CD4-positive, alpha-beta memory T cell (primary cell): ENCODE measurements around the gene CRIM1. TPM values are rescaled to one million over a fixed set of nuclear protein-coding genes. Genes with fewer than 3 reads are reported as not detected.
"Not testable (repeated sequence)": the region's sequence is repeated elsewhere in the genome, so short reads cannot be mapped to it uniquely, and the experiment has no call there.

ENCODE experiments used
- CTCF ChIA-PET: fragments of 350-600 bp; sonication (Branson Sonifier 250); formaldehyde crosslinking; loops from one replicate; lab custom pipeline; 2021; ENCODE audit warnings: inconsistent platforms; ENCODE audit not compliant: partially characterized antibody; lab: Charles Lee
- POLR2A ChIA-PET: fragments of 350-600 bp; sonication (Branson Sonifier 250); formaldehyde crosslinking; loops from one replicate; lab custom pipeline; 2021; ENCODE audit not compliant: partially characterized antibody; lab: Charles Lee
- DNase-seq, 5 donors: peaks; one replicate each; pipeline versions ENCODE4 v3.0.0 to v3.0.0-alpha.2; 2020 to 2022; ENCODE audit warnings: mixed read lengths in 1 of 5
- H3K27ac ChIP-seq: one replicate; pipeline ENCODE4 v1.7.0; 2013; ENCODE audit warnings: low read depth, low read length
- H3K27me3 ChIP-seq: 2 replicates; pipeline ENCODE4 v1.7.0; 2013; ENCODE audit warnings: mild to moderate bottlenecking, low read length, moderate library complexity; ENCODE audit not compliant: insufficient read depth
- H3K36me3 ChIP-seq: 2 replicates; pipeline ENCODE4 v1.7.0; 2013; ENCODE audit warnings: mild to moderate bottlenecking, low read length, moderate library complexity; ENCODE audit not compliant: insufficient read depth
- H3K4me1 ChIP-seq: 2 replicates; pipeline ENCODE4 v1.7.0; 2013; ENCODE audit warnings: mild to moderate bottlenecking, low read length, moderate library complexity; ENCODE audit not compliant: insufficient read depth
- H3K4me3 ChIP-seq, 2 donors: one replicate each; pipeline ENCODE4 v1.7.0; 2013; ENCODE audit warnings: low read length in 2 of 2, mild to moderate bottlenecking in 1 of 2
- H3K9me3 ChIP-seq, 2 donors: one replicate each; pipeline ENCODE4 v1.7.0; 2013; ENCODE audit warnings: low read length in 2 of 2, control low read depth in 1 of 2; ENCODE audit not compliant: control insufficient read depth in 1 of 2
- H3K27ac Mint-ChIP-seq, 7 donors: one replicate each; pipeline ENCODE4 v1.8.0; 2020 to 2021; ENCODE audit warnings: mixed read lengths in 7 of 7, mild to moderate bottlenecking in 6 of 7, inconsistent platforms in 3 of 7, moderate library complexity in 3 of 7
- H3K27me3 Mint-ChIP-seq, 2 donors: one replicate each; pipeline ENCODE4 v1.8.0; 2020 to 2021; ENCODE audit warnings: mixed read lengths in 2 of 2
- H3K36me3 Mint-ChIP-seq, 2 donors: one replicate each; pipeline ENCODE4 v1.8.0; 2020 to 2021; ENCODE audit warnings: mixed read lengths in 2 of 2, inconsistent platforms in 1 of 2, mild to moderate bottlenecking in 1 of 2
- H3K4me1 Mint-ChIP-seq, 4 donors: one replicate each; pipeline ENCODE4 v1.8.0; 2020 to 2021; ENCODE audit warnings: mixed read lengths in 4 of 4, mild to moderate bottlenecking in 1 of 4
- H3K4me3 Mint-ChIP-seq, 8 donors: one replicate each; pipeline ENCODE4 v1.8.0; 2020 to 2021; ENCODE audit warnings: mixed read lengths in 8 of 8, mild to moderate bottlenecking in 7 of 8, moderate library complexity in 6 of 8, inconsistent platforms in 3 of 8
- H3K9me3 Mint-ChIP-seq, 8 donors: one replicate each; pipeline ENCODE4 v1.8.0; 2020 to 2021; ENCODE audit warnings: mixed read lengths in 8 of 8, mild to moderate bottlenecking in 5 of 8, inconsistent platforms in 3 of 8, moderate library complexity in 1 of 8
- intact Hi-C: fragments of 100-400 bp; cut with micrococcal nuclease; formaldehyde crosslinking; loops from one replicate; pipeline ENCODE4 v1.15.1; 2023
- polyA plus RNA-seq, 2 donors: library from polyadenylated mRNA; unstranded; fragments of 300-500 nt; fragmentation: Illumina TruSeq; gene quantifications; one replicate each; pipeline ENCODE4 v1.2.3, GENCODE V29; 2021
- total RNA-seq, 2 experiments: library from RNA; stranded (reverse); gene quantifications; one replicate each; pipeline ENCODE4 v1.2.3, GENCODE V29; 2021

Gene CRIM1
- total and polyA plus RNA-seq, 4 experiments from 2014 or later, result 0.91 to 12.0 (median 6.8) TPM; not detected in 1

DNA sequence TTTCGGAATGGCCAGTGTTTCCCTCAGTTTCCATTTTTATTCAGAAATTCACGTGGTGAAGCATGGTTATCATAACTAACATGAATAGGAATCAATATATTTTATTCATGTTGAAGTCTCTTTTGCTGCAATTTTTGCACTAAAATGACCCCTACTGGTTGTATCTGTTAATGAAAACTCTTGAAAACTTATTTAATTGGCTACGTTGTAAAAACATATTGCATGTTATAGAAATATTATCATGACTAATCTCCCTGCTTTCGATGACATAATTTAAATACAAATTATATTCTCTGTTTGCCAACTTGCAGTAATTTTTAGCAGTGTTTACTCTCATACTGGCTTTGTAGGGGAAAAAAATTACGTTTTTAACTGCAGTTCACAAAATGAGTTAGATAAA, 3.5 kb downstream of the CRIM1 start:
- CTCF ChIA-PET, result no interaction called here
- Mint-ChIP-seq H3K9me3 (peaks cover 0 to 2% (median 0%) of the 10 kb centered on the region in 8 donors), H3K36me3 (peaks cover 0 to 6% of the 10 kb centered on the region in 2 donors), H3K4me1 (peaks cover 19 to 33% (median 25%) of the 10 kb centered on the region in 4 donors), H3K27me3 (peaks cover 14 to 17% of the 10 kb centered on the region in 2 donors), H3K27ac (no peak overlapping the region), H3K4me3 (peak overlapping the region in 7 of 8 donors; percentile 11 to 76 (median 46))
- intact Hi-C loops, result loop anchor here (5.0 to 10.0 kb wide), 2 partner anchors 413 to 474 kb away; no protein-coding TSS in a partner anchor
- peak in 2 of 5 donors; percentile 14 to 22 for DNase-seq
- no peaks in the 10 kb centered on the region for H3K36me3 ChIP-seq
- peaks cover 5% of the 10 kb centered on the region for H3K27me3 ChIP-seq
- no peaks in the 10 kb centered on the region for H3K9me3 ChIP-seq
- POLR2A ChIA-PET, result no interaction called here
- H3K4me3 ChIP-seq, result no peak overlapping the region
- no peak overlapping the region for H3K27ac ChIP-seq
- H3K4me1 ChIP-seq, result peaks cover 28% of the 10 kb centered on the region

GRCh38 chr2:36360063-36360462, 4.5 kb downstream of the CRIM1 start:
- H3K9me3 ChIP-seq, result no peaks in the 10 kb centered on the region
- DNase-seq, result no peak
- peaks cover 0 to 4% of the 10 kb centered on the region in 2 donors for H3K36me3 Mint-ChIP-seq
- peaks cover 28% of the 10 kb centered on the region for H3K4me1 ChIP-seq
- ChIA-PET POLR2A (no interaction called here), CTCF (interaction anchor here (0.6 kb wide), 1 partner anchor 49 kb away, joined by 3 read pairs; no protein-coding TSS in a partner anchor)
- H3K36me3 ChIP-seq, result no peaks in the 10 kb centered on the region
- H3K4me3 Mint-ChIP-seq, result no peak overlapping the region
- peaks cover 0 to 2% (median 0%) of the 10 kb centered on the region in 8 donors for H3K9me3 Mint-ChIP-seq
- no peak overlapping the region for H3K27ac ChIP-seq
- no peak overlapping the region for H3K27ac Mint-ChIP-seq
- H3K27me3 Mint-ChIP-seq, result peaks cover 12 to 17% of the 10 kb centered on the region in 2 donors
- H3K4me3 ChIP-seq, result no peak overlapping the region
- H3K27me3 ChIP-seq, result peaks cover 5% of the 10 kb centered on the region
- H3K4me1 Mint-ChIP-seq, result peaks cover 16 to 23% (median 19%) of the 10 kb centered on the region in 4 donors
- intact Hi-C loops, result no loop called here

DNA sequence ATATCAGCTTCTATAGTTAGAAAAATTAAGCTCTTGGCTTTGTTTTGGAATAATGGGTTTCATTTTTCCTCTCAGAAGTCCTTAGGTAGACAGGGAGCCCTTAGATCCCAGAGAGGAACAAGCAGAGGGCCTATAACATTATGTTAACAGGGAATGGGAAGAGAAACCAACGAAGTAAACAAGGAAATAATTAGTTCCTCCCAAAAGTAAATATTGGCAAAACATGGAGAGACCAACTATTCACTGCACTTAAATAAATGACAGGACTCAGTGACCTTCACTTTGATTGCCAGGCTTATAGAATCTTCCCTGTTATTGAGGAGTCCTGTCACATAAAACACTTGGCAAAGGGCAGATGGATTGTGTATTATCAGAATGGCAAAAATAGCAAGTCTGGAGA, 5.3 kb downstream of the CRIM1 start:
- no peaks in the 10 kb centered on the region for H3K36me3 ChIP-seq
- peaks cover 12 to 17% of the 10 kb centered on the region in 2 donors for H3K27me3 Mint-ChIP-seq

DNA sequence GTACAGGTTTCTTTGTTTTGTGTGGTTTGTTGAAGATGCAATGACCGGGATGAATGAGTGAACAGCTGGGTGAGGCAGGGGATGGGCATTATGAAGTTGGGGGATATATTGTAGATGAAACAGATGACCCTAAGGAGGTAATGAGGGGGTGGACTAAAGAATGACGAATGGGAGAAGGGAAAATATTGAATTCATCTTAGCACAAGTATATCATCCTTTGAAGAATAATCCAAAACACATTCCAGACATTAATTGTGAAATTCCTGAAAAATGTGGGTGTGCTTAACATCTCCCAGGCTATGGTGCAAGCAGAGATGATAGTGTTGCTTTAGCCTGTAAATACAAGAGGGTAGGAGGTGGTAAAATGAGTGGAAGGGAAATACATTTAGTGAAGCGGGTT, 5.8 kb downstream of the CRIM1 start:
- intact Hi-C loops, result no loop called here
- H3K36me3 ChIP-seq, result no peaks in the 10 kb centered on the region
- Mint-ChIP-seq H3K27ac (no peak overlapping the region), H3K9me3 (peaks cover 0 to 4% (median 0%) of the 10 kb centered on the region in 8 donors), H3K36me3 (peaks cover 0 to 4% of the 10 kb centered on the region in 2 donors), H3K4me3 (no peak overlapping the region), H3K27me3 (peaks cover 12 to 17% of the 10 kb centered on the region in 2 donors), H3K4me1 (peaks cover 16 to 23% (median 19%) of the 10 kb centered on the region in 4 donors)
- CTCF ChIA-PET, result interaction anchor here (1.7 kb wide), 1 partner anchor 9 kb away, joined by 9 read pairs; no protein-coding TSS in a partner anchor
- H3K27me3 ChIP-seq, result peaks cover 5% of the 10 kb centered on the region
- POLR2A ChIA-PET, result no interaction called here
- H3K4me1 ChIP-seq, result peaks cover 28% of the 10 kb centered on the region
- no peak for DNase-seq
- no peaks in the 10 kb centered on the region for H3K9me3 ChIP-seq
- no peak overlapping the region for H3K4me3 ChIP-seq
- no peak overlapping the region for H3K27ac ChIP-seq

More for the DNA sequence above, 5.3 kb downstream of the CRIM1 start:
- H3K27ac Mint-ChIP-seq, result no peak overlapping the region
- H3K36me3 Mint-ChIP-seq, result peaks cover 0 to 4% of the 10 kb centered on the region in 2 donors
- DNase-seq, result no peak
- peaks cover 0 to 4% (median 0%) of the 10 kb centered on the region in 8 donors for H3K9me3 Mint-ChIP-seq
- Histone ChIP-seq H3K27ac (no peak overlapping the region), H3K4me3 (no peak overlapping the region), H3K27me3 (peaks cover 5% of the 10 kb centered on the region), H3K4me1 (peaks cover 28% of the 10 kb centered on the region), H3K9me3 (no peaks in the 10 kb centered on the region)
- POLR2A ChIA-PET, result no interaction called here
- no peak overlapping the region for H3K4me3 Mint-ChIP-seq
- intact Hi-C loops, result no loop called here
- peaks cover 16 to 23% (median 19%) of the 10 kb centered on the region in 4 donors for H3K4me1 Mint-ChIP-seq
- CTCF ChIA-PET, result interaction anchor here (0.6 kb wide), 1 partner anchor 48 kb away, joined by 3 read pairs; no protein-coding TSS in a partner anchor

- ChIA-PET POLR2A (no interaction called here), CTCF (interaction anchor here (1.7 kb wide), 1 partner anchor 9 kb away, joined by 9 read pairs; no protein-coding TSS in a partner anchor)
- no peak for DNase-seq
- peaks cover 0 to 4% (median 0%) of the 10 kb centered on the region in 8 donors for H3K9me3 Mint-ChIP-seq
- H3K4me1 Mint-ChIP-seq, result peaks cover 11 to 18% (median 14%) of the 10 kb centered on the region in 4 donors
- H3K4me3 ChIP-seq, result no peak overlapping the region
- peaks cover 5% of the 10 kb centered on the region for H3K27me3 ChIP-seq
- no peaks in the 10 kb centered on the region for H3K36me3 Mint-ChIP-seq
- intact Hi-C loops, result no loop called here
- no peak overlapping the region for H3K4me3 Mint-ChIP-seq
- H3K27me3 Mint-ChIP-seq, result peaks cover 8 to 13% of the 10 kb centered on the region in 2 donors
- no peaks in the 10 kb centered on the region for H3K36me3 ChIP-seq
- no peaks in the 10 kb centered on the region for H3K9me3 ChIP-seq
- H3K27ac ChIP-seq, result no peak overlapping the region
- H3K27ac Mint-ChIP-seq, result no peak overlapping the region
- H3K4me1 ChIP-seq, result peaks cover 19% of the 10 kb centered on the region
Observed at GRCh38 chr2:36362291-36362690, 6.7 kb downstream of the CRIM1 start.

GRCh38 chr2:36363085-36363484, 7.5 kb downstream of the CRIM1 start:
- H3K27ac Mint-ChIP-seq, H3K9me3 Mint-ChIP-seq, H3K9me3 ChIP-seq, H3K4me3 ChIP-seq, DNase-seq, POLR2A ChIA-PET, H3K27me3 ChIP-seq, intact Hi-C loops, H3K27ac ChIP-seq, H3K4me3 Mint-ChIP-seq, H3K36me3 Mint-ChIP-seq, H3K36me3 ChIP-seq: not testable (repeated sequence)
- CTCF ChIA-PET, result interaction anchor here (2.7 kb wide), 1 partner anchor 10 kb away, joined by 7 read pairs; no protein-coding TSS in a partner anchor
- Mint-ChIP-seq H3K27me3 (peaks cover 4 to 10% of the 10 kb centered on the region in 2 donors), H3K4me1 (peaks cover 5 to 11% (median 7%) of the 10 kb centered on the region in 4 donors)
- H3K4me1 ChIP-seq, result peaks cover 11% of the 10 kb centered on the region

- peaks cover 0 to 2% (median 0%) of the 10 kb centered on the region in 8 donors for H3K9me3 Mint-ChIP-seq
- Histone ChIP-seq H3K36me3 (no peaks in the 10 kb centered on the region), H3K27me3 (no peaks in the 10 kb centered on the region), H3K9me3 (no peaks in the 10 kb centered on the region), H3K27ac (no peak overlapping the region), H3K4me3 (no peak overlapping the region), H3K4me1 (no peaks in the 10 kb centered on the region)
- intact Hi-C loops, result no loop called here
- H3K27me3 Mint-ChIP-seq, result no peaks in the 10 kb centered on the region
- H3K4me1 Mint-ChIP-seq, result peaks cover 0 to 6% (median under 1%) of the 10 kb centered on the region in 4 donors
- no peak overlapping the region for H3K4me3 Mint-ChIP-seq
- CTCF ChIA-PET, result interaction anchor here (1.0 kb wide), 1 partner anchor 19 kb away, joined by 3 read pairs; no protein-coding TSS in a partner anchor
- no peak for DNase-seq
- POLR2A ChIA-PET, result no interaction called here
- no peaks in the 10 kb centered on the region for H3K36me3 Mint-ChIP-seq
- H3K27ac Mint-ChIP-seq, result no peak overlapping the region
Observed at GRCh38 chr2:36366491-36367120, 11.0 kb downstream of the CRIM1 start.
